H1 (cell line): ENCODE results near the gene INHBC. TPM values are rescaled to one million over a fixed set of nuclear protein-coding genes. Genes with fewer than 3 reads are reported as not detected.

ENCODE experiments used
- CTCF ChIA-PET: fragments of 300-600 bp; sonication (Branson Sonifier 250); formaldehyde crosslinking; loops from one replicate; lab custom pipeline; 2021; ENCODE audit not compliant: partially characterized antibody; lab: Charles Lee
- POLR2A ChIA-PET: fragments of 300-600 bp; sonication (Branson Sonifier 250); formaldehyde crosslinking; loops from one replicate; lab custom pipeline; 2021; ENCODE audit warnings: inconsistent platforms; ENCODE audit not compliant: partially characterized antibody; lab: Charles Lee
- DNase-seq, 2 experiments: peaks; one replicate each; pipeline versions ENCODE4 v3.0.0 to v3.0.0-alpha.2; 2010 to 2022; ENCODE audit warnings: low spot score in 2 of 2, low read depth in 1 of 2, mixed read lengths in 1 of 2
- FAIRE-seq: peaks from 2 replicates; lab custom pipeline; 2011; peaks lifted over from hg19 to GRCh38; lab: Jason Lieb, UNC
- H2AFZ ChIP-seq: 2 replicates; pipeline ENCODE4 v1.8.1; 2012; ENCODE audit warnings: low read length, inconsistent platforms
- H2AK5ac ChIP-seq: 2 replicates; pipeline ENCODE4 v1.6.1; 2013; ENCODE audit warnings: low read depth, low read length
- H2BK120ac ChIP-seq: replicated peaks from 2 replicates; pipeline ENCODE3; 2013; ENCODE audit warnings: low read depth, low read length, inconsistent platforms
- H2BK12ac ChIP-seq: 2 replicates; pipeline ENCODE4 v1.6.1; 2013; ENCODE audit warnings: low read depth, low read length
- H2BK15ac ChIP-seq: 2 replicates; pipeline ENCODE4 v1.6.1; 2013; ENCODE audit warnings: low read length
- H2BK20ac ChIP-seq: 2 replicates; pipeline ENCODE4 v1.6.1; 2013; ENCODE audit warnings: low read length
- H2BK5ac ChIP-seq: 2 replicates; pipeline ENCODE4 v1.6.1; 2013; ENCODE audit warnings: low read depth, low read length
- H3K14ac ChIP-seq: 2 replicates; pipeline ENCODE4 v1.6.1; 2013; ENCODE audit warnings: inconsistent platforms; ENCODE audit not compliant: insufficient read length
- H3K18ac ChIP-seq: 2 replicates; pipeline ENCODE4 v1.6.1; 2013; ENCODE audit warnings: low read length; ENCODE audit errors: extremely low read depth
- H3K23ac ChIP-seq: 2 replicates; pipeline ENCODE4 v1.6.1; 2013; ENCODE audit warnings: inconsistent platforms; ENCODE audit not compliant: insufficient read length
- H3K23me2 ChIP-seq: 2 replicates; pipeline ENCODE4 v1.6.1; 2013; ENCODE audit warnings: low read depth, low read length
- H3K27ac ChIP-seq: 2 replicates; pipeline ENCODE4 v1.6.1; 2011; ENCODE audit warnings: low read depth, low read length, inconsistent platforms
- H3K27me3 ChIP-seq, 4 experiments: replicated peaks in 1 of 4; 1 replicate in 1 of 4; 2 replicates in 3 of 4; pipeline versions ENCODE4 v1.6.1 to v1.8.1; 2011 to 2013; ENCODE audit warnings: low read length in 3 of 4, mild to moderate bottlenecking in 3 of 4, inconsistent platforms in 2 of 4, mixed read lengths in 2 of 4, moderate library complexity in 1 of 4; ENCODE audit not compliant: control insufficient read depth in 3 of 4, insufficient read depth in 3 of 4; ENCODE audit errors: extremely low read depth in 1 of 4
- H3K36me3 ChIP-seq, 4 experiments: 2 replicates each; pipeline versions ENCODE4 v1.6.1 to v1.8.1; 2011 to 2013; ENCODE audit warnings: mild to moderate bottlenecking in 4 of 4, low read length in 3 of 4, moderate library complexity in 2 of 4, control low read depth in 1 of 4, inconsistent platforms in 1 of 4; ENCODE audit not compliant: insufficient read depth in 4 of 4, control insufficient read depth in 2 of 4
- H3K4ac ChIP-seq: replicated peaks from 2 replicates; pipeline ENCODE3; 2013; ENCODE audit warnings: low read length, low read depth, mixed read lengths, inconsistent platforms; ENCODE audit not compliant: insufficient read length
- H3K4me1 ChIP-seq, 4 experiments: replicated peaks in 1 of 4; 1 replicate in 1 of 4; 2 replicates in 3 of 4; pipeline versions ENCODE4 v1.6.1 to v1.8.1; 2011 to 2013; ENCODE audit warnings: low read length in 3 of 4, inconsistent platforms in 2 of 4, mixed read lengths in 1 of 4; ENCODE audit not compliant: insufficient read depth in 4 of 4, control insufficient read depth in 3 of 4
- H3K4me2 ChIP-seq, 2 experiments: 2 replicates each; pipeline versions ENCODE4 v1.6.1 to v1.8.1; 2011 to 2013; ENCODE audit warnings: low read depth in 2 of 2, low read length in 2 of 2, control low read depth in 1 of 2, inconsistent platforms in 1 of 2, mild to moderate bottlenecking in 1 of 2; ENCODE audit not compliant: insufficient read depth in 1 of 2
- H3K4me3 ChIP-seq, 4 experiments: fragments of 200-600, 300-600 bp in 1 of 4; sonication (generic), shearing (Covaris generic), sonication (Bioruptor Twin) in 1 of 4; 2 replicates each; pipeline versions ENCODE4 v1.5.1 to v1.8.1; 2011 to 2016; ENCODE audit warnings: low read length in 4 of 4, low read depth in 3 of 4, control low read depth in 2 of 4, inconsistent platforms in 2 of 4, mild to moderate bottlenecking in 2 of 4, mixed read lengths in 1 of 4, moderate library complexity in 1 of 4; ENCODE audit not compliant: insufficient read depth in 2 of 4; ENCODE audit errors: extremely low read depth in 1 of 4
- H3K56ac ChIP-seq: replicated peaks from 2 replicates; pipeline ENCODE3; 2013; ENCODE audit warnings: low read depth, mild to moderate bottlenecking, mixed read lengths, low read length, inconsistent platforms; ENCODE audit not compliant: insufficient read length
- H3K79me1 ChIP-seq: 2 replicates; pipeline ENCODE4 v1.6.1; 2013; ENCODE audit warnings: low read depth, low read length, control low read depth
- H3K79me2 ChIP-seq, 2 experiments: 2 replicates each; pipeline versions ENCODE4 v1.6.1 to v1.8.1; 2012 to 2013; ENCODE audit warnings: low read length in 2 of 2, mild to moderate bottlenecking in 2 of 2, inconsistent platforms in 1 of 2; ENCODE audit not compliant: insufficient read depth in 2 of 2, control insufficient read depth in 1 of 2
- H3K9ac ChIP-seq, 4 experiments: replicated peaks in 1 of 4; 1 replicate in 1 of 4; 2 replicates in 3 of 4; pipeline versions ENCODE4 v1.6.1 to v1.8.1; 2011 to 2013; ENCODE audit warnings: low read depth in 3 of 4, low read length in 3 of 4, control low read depth in 2 of 4, mild to moderate bottlenecking in 2 of 4, moderate library complexity in 2 of 4, inconsistent platforms in 1 of 4; ENCODE audit errors: extremely low read depth in 1 of 4
- H3K9me3 ChIP-seq, 2 experiments: 2 replicates each; pipeline versions ENCODE4 v1.6.1 to v1.8.1; 2012 to 2013; ENCODE audit warnings: mild to moderate bottlenecking in 2 of 2, moderate library complexity in 2 of 2, control low read depth in 1 of 2, inconsistent platforms in 1 of 2, low read depth in 1 of 2, low read length in 1 of 2, mixed read lengths in 1 of 2; ENCODE audit not compliant: insufficient read depth in 2 of 2
- H4K20me1 ChIP-seq, 2 experiments: replicated peaks in 1 of 2; 2 replicates each; pipeline versions ENCODE3 to v1.8.1; 2011 to 2013; ENCODE audit warnings: inconsistent platforms in 2 of 2, low read length in 2 of 2, mild to moderate bottlenecking in 1 of 2; ENCODE audit not compliant: insufficient read depth in 2 of 2, control insufficient read depth in 1 of 2
- H4K5ac ChIP-seq: 2 replicates; pipeline ENCODE4 v1.6.1; 2013; ENCODE audit warnings: low read length, low read depth, mixed read lengths, inconsistent platforms; ENCODE audit not compliant: insufficient read length
- H4K8ac ChIP-seq: 2 replicates; pipeline ENCODE4 v1.8.0; 2013; ENCODE audit warnings: mild to moderate bottlenecking, moderate library complexity, low read length, inconsistent platforms; ENCODE audit not compliant: insufficient read depth; ENCODE audit errors: extremely low read depth
- H4K91ac ChIP-seq: replicated peaks from 2 replicates; pipeline ENCODE3; 2013; ENCODE audit warnings: low read length, mixed read lengths, inconsistent platforms; ENCODE audit not compliant: insufficient read length
- BCL11A ChIP-seq, 2 experiments: IDR thresholded peaks; one replicate each; pipeline ENCODE4 v1.6.1; 2011; ENCODE audit warnings: low read depth in 2 of 2, low read length in 2 of 2, mild to moderate bottlenecking in 2 of 2
- BRCA1 ChIP-seq: IDR thresholded peaks from 2 replicates; pipeline ENCODE4 v1.6.1; 2012; ENCODE audit warnings: low read depth, low read length, improper control_type of control experiment
- EZH2 ChIP-seq: fragments of 200-600 bp; sonication (generic); IDR thresholded peaks from 2 replicates; pipeline ENCODE4 v1.7.1; 2012; ENCODE audit warnings: low read depth, mild to moderate bottlenecking, moderate library complexity, low read length, inconsistent platforms; ENCODE audit not compliant: severe bottlenecking
- HDAC2 ChIP-seq, 2 experiments: fragments of 300-600 bp in 1 of 2; sonication (generic) in 1 of 2; IDR thresholded peaks; 2 replicates each; pipeline ENCODE4 v1.6.1; 2011 to 2012; ENCODE audit warnings: low read depth in 2 of 2, low read length in 2 of 2, mild to moderate bottlenecking in 2 of 2, moderate library complexity in 2 of 2, borderline replicate concordance in 1 of 2, inconsistent platforms in 1 of 2
- PHF8 ChIP-seq: fragments of 200-600 bp; sonication (generic); conservative IDR thresholded peaks from 2 replicates; pipeline ENCODE4 v1.7.1; 2012; ENCODE audit warnings: low read depth, mild to moderate bottlenecking, inconsistent platforms, low read length, moderate library complexity
- SIRT6 ChIP-seq: IDR thresholded peaks from one replicate; pipeline ENCODE4 v1.7.1; 2012; ENCODE audit warnings: low read length, inconsistent platforms
- WGBS, 2 experiments: shearing (Covaris generic) in 1 of 2; methylation state at CpG; one replicate each; pipeline versions ENCODE4 v1.1.6 to v1.1.7; 2013 to 2015; ENCODE audit warnings: low lambda C conversion rate in 2 of 2, mixed read lengths in 2 of 2, inconsistent platforms in 1 of 2, low coverage in 1 of 2, missing lambda C conversion rate in 1 of 2; ENCODE audit not compliant: insufficient replicate concordance in 2 of 2, insufficient coverage in 1 of 2, insufficient read length in 1 of 2; ENCODE audit errors: extremely low coverage in 1 of 2, missing lambda C conversion rate in 1 of 2; 5-methylcytosine and 5-hydroxymethylcytosine counted together
- polyA plus RNA-seq, 7 experiments: library from polyadenylated mRNA; depleted of rRNA in 3 of 7; stranded (reverse) in 5 of 7; unstranded in 2 of 7; fragments of >200 nt in 5 of 7; fragments of 200-250 nt in 2 of 7; gene quantifications; 1 replicate in 5 of 7; 2 replicates in 1 of 7; 4 replicates in 1 of 7; pipeline versions ENCODE4 v1.2.1 to v1.2.3, GENCODE V29; 2011 to 2013; ENCODE audit warnings: missing spikeins in 2 of 7, mixed read lengths in 2 of 7
- total RNA-seq: library from RNA; stranded (reverse); fragmentation: NEBNext Ultra II Directional; extraction: Animal tissue kit (Norgen Biotek cat#: 25700); gene quantifications from 2 replicates; pipeline ENCODE4 v1.2.1, GENCODE V29; 2021
- TF ChIP-seq, protein P1 (sequence below): IDR thresholded peaks from 2 replicates; pipeline ENCODE4 v1.6.1; 2012; ENCODE audit warnings: low read length, inconsistent platforms

Gene INHBC
- total and polyA plus RNA-seq, 2 of the 8 experiments (the other 6 are each of a cell fraction or from before 2014, with no cell fraction given) = 0.15 TPM; not detected in 1

DNA sequence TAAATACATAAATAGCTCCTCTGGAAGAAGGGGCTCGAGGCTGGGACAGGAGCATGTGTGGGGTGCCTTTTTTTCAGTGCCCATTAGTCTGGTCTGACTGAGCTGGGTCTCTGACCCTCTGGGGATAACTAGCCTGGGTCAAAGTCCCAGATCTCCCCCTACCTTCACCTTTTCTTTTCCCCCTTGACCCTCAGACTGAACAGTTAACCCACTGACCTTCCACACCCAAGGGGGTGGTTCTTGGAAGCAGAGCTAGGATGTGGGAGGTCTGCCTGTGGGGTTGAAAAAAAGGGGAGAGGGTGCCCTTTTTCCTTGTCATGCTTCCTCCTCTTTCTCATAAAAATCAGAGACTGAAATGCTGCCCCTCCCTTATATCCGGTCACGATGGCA is 24.1 kb downstream of the INHBC start:
- WGBS, 2 experiments = 34% methylated on average over 3 of the region's 3 CpGs; no CpG with 5 or more reads in 1 of the 2 experiments
- no peaks in the 10 kb centered on the region for H3K9me3 ChIP-seq

More for the DNA sequence above, 24.1 kb downstream of the INHBC start:
- Histone ChIP-seq H3K79me1 (no peaks in the 10 kb centered on the region), H3K23ac (no peak overlapping the region), H3K27ac (no peak overlapping the region), H4K5ac (peak overlapping the region; percentile 17), H3K36me3 (peaks cover 0 to 4% (median 0%) of the 10 kb centered on the region in 4 experiments; a peak in 2 of 8 replicates), H3K27me3 (no peaks in the 10 kb centered on the region), H2BK120ac (no peak overlapping the region), H2BK5ac (peak overlapping the region; percentile 36; the same call in 1 of the 2 replicates), H3K14ac (no peak overlapping the region), H2AK5ac (no peak overlapping the region), H4K20me1 (no peaks in the 10 kb centered on the region), H3K56ac (no peak overlapping the region), H2BK12ac (peak overlapping the region; percentile 43; the same call in 1 of the 2 replicates), H2BK15ac (no peak overlapping the region; the same call in 1 of the 2 replicates), H3K4me2 (peak overlapping the region; percentile 85 to 95), H2AFZ (no peak overlapping the region), H3K4ac (peak overlapping the region; percentile 61), H3K79me2 (peaks cover 0 to 16% of the 10 kb centered on the region in 2 experiments; a peak in 1 of 4 replicates), H3K23me2 (peaks cover 14% of the 10 kb centered on the region), H2BK20ac (no peak overlapping the region), H3K18ac (peak overlapping the region; percentile 33; the same call in 1 of the 2 replicates), H3K9ac (no peak overlapping the region; a peak in 1 of 7 replicates), H4K91ac (peak overlapping the region; percentile 18), H3K4me1 (peaks cover 0 to 32% (median 20%) of the 10 kb centered on the region in 4 experiments; a peak in 6 of 7 replicates), H4K8ac (no peak overlapping the region), H3K4me3 (peak overlapping the region in 3 of 4 experiments; percentile 8 to 91 (median 26); a peak in 5 of 8 replicates)
- FAIRE-seq (no peak), DNase-seq (no peak)
- TF ChIP-seq BCL11A (IDR thresholded peaks at IDR 0.05; ENCODE audit: low read depth in 2 of 2, low read length in 2 of 2) (no peak), PHF8 (no peak), BRCA1 (no peak), SIRT6 (no peak), HDAC2 (IDR thresholded peaks at IDR 0.05; ENCODE audit: borderline replicate concordance in 1 of 2, low read depth in 2 of 2, low read length in 2 of 2) (no peak), EZH2 (no peak)
- TF ChIP-seq, protein P1, sequence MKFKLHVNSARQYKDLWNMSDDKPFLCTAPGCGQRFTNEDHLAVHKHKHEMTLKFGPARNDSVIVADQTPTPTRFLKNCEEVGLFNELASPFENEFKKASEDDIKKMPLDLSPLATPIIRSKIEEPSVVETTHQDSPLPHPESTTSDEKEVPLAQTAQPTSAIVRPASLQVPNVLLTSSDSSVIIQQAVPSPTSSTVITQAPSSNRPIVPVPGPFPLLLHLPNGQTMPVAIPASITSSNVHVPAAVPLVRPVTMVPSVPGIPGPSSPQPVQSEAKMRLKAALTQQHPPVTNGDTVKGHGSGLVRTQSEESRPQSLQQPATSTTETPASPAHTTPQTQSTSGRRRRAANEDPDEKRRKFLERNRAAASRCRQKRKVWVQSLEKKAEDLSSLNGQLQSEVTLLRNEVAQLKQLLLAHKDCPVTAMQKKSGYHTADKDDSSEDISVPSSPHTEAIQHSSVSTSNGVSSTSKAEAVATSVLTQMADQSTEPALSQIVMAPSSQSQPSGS = no peak
- POLR2A ChIA-PET = interaction anchor here (0.7 to 6.4 kb wide), 26 partner anchors 9 to 365 kb away, joined by 3 to 51 read pairs (median 4); partner anchors contain the start of genes INHBC and SHMT2
- CTCF ChIA-PET = interaction anchor here (0.6 to 18.5 kb wide), 38 partner anchors 8 to 369 kb away, joined by 3 to 478 read pairs (median 4); partner anchors contain the start of genes ARHGAP9, DDIT3, INHBC and MARS1
